ENCODE data around the gene LRP1B.
A peak's percentile ranks its signal among the peaks of the same experiment; 100 is the strongest.

Gene LRP1B

DNA sequence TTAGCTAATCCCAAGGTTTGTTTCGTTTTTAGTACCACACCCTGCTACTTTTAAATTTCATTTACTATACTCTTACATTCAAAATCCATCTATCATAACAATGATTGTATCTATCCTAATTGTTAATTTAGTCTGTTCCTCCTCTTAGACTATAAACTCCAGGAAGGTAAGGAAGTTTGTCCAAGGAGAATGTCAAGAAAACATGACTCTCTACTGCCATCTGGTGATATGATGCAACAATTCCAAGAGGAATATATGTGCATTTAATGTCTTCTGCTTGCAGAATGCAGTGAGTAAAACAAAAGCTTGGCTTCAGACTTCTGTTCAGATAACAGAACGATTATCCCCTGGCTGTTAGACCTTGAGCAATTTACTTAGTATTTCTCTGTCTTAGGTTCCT lies 1267.1 kb downstream of the LRP1B start:
- peak; percentile 15 for DNase-seq

DNA sequence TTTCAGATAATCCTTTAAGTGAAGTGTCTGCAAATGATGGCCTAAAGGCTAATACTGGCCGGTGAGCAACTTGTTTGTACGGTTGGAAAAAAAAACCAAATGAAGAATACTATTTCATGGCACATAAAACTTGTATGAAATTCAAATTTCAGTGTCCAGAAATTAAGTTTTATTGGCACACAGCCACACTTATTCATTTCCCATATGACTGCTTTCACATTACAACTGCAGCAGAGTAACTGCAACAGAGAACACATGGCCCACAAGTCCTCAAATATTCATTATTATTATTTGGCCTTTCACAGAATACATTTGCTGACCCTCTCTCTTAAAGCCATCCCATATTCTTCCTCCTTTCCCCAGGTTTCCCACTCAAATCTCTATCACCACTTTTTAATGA lies 1268.6 kb downstream of the LRP1B start:
- no peak for DNase-seq

DNA sequence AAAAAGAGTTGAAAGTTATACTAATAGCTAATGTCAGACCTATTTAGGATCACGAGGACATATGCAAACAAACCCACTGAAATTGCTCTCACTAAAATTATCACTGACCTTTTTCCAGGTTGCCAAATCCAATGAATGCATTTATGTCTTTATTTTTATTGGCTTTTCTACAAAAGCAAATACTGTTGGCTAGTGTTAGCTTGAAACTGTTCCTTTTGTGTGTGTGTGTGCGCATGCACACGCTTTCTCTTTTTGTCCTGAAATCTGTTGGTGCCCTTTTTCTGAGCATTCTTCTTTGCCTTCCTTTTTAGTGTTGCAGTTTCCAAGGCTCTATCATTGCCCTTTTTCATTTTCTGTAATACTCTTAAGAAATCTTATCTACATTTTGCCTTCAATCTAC lies 1269.2 kb downstream of the LRP1B start:
- no peak for DNase-seq

DNA sequence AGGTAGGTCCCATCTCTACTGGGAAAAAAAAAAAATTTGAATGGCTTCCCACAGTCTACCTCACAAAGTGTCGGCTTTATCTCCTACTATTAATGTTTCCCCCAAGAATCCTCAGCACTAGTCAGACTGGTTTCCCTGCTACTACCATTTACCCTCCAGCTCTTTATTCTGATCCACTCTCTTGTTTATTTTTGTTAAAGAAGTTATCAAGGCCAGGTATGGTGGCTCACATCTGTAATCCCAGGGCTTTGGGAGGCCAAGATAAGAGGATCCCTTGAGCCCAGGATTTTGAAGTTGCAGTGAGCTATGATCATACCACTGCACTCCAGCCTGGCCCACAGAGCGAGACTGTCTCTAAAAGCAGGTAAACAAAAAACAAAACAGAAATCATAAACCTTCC lies 1275.3 kb downstream of the LRP1B start:
- no peak for DNase-seq

DNA sequence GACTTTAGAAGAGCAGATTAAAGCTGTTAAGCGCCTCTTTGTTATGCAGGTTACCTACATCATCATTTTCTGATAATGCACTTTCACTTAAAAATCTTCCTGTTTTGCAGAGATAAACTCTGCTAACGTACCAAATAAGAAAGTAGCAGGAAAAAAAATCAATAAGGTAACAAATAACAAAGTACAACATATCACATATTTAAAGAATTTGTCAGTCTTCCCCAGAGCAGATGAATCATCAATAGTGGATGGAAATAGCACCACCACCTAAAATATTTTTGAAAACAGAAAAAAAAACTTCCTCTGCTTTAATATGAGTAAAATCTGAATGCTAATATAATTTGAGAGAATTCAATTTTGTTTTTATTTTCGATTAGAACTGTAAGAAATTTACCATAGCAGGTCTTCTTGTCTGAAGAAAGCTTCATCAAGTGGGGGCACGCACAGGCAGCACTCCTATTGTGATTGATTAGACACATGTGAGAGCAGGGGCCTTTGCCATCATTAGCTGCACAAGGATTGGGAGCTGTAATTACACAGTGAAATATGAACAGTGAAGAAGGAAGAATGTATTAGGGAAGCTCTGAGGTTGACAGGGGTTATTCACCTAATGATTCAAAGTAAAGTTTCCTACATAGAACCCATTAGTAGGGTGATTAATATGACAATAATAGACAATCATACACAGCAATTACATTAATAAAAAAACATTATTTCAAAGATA lies 1279.4 kb downstream of the LRP1B start:
- no peak for DNase-seq

GRCh38 chr2:140843186-140843585 lies 1287.6 kb downstream of the LRP1B start:
- no peak for DNase-seq

DNA sequence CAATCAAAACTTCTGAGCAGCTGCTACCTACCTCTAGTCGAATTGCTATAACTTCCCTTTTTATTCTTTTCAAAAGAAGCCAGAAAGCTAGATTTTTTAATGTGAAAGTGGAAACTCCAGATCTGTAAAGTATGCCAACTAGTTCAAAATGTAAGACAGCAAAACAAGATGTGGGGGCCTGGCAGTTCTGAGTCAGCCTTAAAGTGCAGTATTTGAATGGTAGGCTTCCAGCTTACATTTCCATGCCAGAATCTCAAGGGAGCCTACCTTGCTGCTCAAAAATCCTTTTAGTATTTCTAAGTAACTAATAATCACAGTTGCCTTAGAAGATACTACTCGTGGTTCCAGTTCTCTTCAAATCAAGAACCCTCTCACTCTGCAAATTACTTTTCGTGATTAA lies 1288.7 kb downstream of the LRP1B start:
- DNase-seq, result no peak

DNA sequence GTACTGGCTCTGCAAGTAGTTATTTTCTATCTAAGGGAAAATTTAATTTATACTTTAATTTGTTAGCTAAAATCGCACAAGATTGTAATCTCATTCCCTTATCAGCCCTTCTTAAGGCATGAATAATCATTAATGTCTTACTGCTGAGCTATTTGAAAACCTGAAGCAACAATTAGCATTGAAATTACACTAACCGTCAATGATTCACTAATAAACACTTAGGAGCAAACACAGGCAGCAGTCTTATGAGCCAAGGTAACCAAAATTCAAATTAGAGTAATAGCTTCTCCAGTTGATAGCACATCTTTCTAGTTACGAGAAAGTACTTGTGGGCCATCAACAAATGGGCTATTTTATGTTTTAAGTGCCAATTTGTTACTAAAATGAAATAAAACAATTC lies 1289.7 kb downstream of the LRP1B start:
- DNase-seq, result no peak

- no peak for DNase-seq
These were observed 1294.0 kb downstream of the LRP1B start for GRCh38 chr2:140836826-140837225.

DNA sequence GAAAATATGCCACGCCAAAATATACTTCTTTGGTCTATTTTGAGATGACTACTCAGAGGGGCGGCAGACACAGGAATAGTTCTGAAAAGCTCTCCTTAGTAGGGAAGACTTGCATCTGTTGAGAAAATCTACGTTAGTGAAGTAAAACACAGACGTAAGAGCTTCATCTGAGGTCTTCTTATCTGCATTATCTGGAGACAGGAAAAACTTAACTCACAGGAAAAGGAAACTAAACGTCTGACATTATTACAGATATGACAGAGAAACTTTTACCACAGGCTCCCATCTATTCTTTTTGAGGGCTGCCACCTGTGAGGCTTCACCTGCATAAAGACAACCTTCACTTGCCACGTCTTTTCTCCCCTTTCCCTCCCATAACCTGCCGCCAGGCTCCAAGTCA lies 1295.7 kb downstream of the LRP1B start:
- no peak for DNase-seq

DNA sequence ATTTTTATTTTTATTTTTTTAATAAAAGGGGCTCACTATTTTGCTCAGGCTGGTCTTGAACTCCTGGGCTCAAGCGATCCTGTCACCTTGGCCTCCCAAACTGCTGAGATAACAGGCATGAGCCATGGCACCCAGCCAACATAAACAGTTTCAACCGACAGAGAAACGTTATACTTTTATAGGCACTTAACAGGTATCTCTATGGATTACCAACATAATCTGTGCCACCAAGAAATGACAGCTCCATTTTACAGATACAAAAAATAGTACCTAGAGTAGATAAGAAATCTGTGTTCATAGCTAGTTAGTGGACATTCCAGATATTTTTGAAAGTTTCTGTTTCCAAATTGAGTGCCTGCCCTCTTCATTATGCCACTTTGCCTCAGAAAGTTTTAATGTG lies 1316.7 kb downstream of the LRP1B start:
- no peak for DNase-seq

DNA sequence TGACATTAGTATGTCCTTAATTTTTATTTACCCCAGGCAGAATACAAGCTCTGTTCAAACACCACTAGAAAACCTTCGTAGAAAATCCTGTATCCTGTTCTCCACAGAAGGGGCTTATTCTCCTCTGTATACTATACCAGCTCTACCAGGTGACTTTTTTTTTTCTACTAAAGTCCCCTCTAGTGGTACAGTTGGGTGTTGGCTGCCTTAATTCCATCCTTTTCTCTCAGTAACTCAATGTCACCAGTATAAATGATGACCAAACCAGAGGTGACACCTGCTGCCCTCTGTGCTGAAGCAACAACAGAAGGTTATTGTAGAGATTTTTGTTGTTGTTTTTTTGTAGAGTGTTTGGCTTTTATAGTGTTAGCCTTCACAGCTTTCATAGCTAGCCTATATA lies 1322.0 kb downstream of the LRP1B start:
- no peak for DNase-seq

DNA sequence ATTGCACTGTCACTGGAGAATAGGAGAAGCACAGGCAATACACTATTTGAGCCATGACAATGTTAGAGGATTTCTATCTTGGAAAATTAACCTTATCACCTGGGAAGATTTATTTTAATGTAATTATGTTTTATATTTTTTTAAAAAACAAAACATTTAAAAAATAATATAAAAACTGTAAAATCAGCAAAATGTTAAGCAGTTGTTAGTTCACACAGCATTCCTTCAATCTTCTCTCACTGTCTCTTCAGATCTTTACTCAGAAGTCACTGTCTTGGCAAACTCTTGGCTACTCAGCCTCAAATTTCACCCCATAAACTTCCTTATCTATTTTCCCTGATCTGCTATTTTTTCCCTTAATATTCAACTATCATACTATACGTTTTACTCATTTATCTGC lies 1322.6 kb downstream of the LRP1B start:
- no peak for DNase-seq

DNA sequence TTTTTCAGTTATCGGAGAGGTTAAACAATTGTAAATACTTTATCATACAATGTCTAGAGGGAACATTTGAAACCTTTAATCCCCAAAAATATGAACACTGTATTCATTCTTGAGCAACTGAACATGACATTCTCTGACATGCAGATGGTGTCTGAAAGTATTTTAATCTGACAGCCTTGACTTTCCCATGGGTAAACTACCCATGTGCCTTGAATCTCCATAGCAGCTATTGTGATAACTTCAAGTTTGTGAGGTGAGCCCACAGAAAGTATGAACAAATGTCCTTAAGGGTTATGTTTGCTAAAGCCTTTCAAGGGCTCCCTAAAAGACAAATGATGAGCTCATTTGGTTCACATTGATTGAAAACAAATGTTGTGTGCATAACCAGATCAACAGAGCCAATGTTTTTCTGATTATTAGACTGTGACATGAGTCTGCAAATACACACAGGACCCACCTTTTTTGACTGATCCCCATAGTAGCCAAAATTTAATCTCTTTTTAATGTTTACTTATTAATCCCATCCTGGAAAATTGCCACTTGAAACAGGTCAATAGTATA lies 1326.0 kb downstream of the LRP1B start:
- DNase-seq, result no peak

DNA sequence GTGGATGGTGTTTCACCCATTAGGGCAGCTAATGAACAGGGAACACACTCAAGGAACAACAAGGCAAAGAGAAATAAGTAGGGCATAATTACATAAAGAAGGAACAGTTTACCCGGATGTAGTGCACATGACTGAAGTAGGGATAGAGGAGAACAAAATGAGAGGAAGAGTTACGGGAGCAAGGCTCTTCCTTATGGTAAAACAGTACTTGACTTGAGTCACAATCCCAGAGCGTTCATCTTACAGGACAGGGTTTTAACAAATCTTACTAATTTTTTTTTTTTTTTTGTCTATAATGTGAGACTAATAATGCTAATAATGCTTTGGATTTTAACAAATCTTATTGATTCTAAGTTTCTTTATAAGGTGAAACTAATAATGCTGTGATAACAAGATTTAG lies 1329.5 kb downstream of the LRP1B start:
- DNase-seq, result no peak

DNA sequence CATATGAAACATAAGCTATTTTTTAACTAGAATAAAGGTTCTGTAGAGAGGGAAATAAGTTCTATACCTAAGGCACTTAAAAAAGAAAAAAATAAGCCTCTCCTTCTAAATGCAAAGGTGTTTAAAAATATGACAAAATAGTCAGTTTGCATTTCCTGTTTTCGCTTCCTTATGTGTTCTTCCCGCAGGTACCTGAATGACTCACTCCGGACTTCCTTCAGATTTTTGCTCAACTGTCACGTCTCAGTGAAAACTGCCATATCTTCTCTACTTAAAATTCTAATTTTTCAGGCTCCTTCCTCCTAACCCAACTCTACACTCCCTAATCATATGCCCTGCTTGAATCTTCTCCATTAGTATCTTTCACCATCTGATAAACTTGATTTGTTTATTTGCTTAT lies 1333.1 kb downstream of the LRP1B start:
- DNase-seq, result peak; percentile 3

- no peak for DNase-seq
These were observed 1339.0 kb downstream of the LRP1B start for GRCh38 chr2:140791802-140792201.

DNA sequence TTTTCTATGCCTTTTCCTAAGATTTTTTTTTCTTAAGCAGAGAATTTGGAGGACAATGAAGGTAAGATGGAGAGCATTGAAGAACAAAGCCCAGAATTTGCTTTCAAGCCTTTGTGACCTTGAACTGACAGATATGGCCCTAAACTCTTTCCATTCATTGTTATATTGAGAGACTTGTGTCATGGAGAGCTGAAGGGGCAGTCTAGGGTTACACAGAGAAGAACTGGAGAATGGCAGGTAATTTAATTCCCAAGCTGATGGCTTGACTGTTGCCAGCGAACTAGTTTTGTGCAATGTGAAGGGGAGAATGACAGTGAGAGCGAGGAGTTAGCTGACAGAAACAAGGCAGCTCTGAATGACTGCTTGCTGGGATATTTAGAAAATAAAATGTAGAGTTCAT lies 1344.2 kb downstream of the LRP1B start:
- DNase-seq, result no peak

- DNase-seq, result no peak
These were observed 1355.4 kb downstream of the LRP1B start for GRCh38 chr2:140775411-140775810.

GRCh38 chr2:140770645-140771044 lies 1360.2 kb downstream of the LRP1B start:
- DNase-seq, result no peak

DNA sequence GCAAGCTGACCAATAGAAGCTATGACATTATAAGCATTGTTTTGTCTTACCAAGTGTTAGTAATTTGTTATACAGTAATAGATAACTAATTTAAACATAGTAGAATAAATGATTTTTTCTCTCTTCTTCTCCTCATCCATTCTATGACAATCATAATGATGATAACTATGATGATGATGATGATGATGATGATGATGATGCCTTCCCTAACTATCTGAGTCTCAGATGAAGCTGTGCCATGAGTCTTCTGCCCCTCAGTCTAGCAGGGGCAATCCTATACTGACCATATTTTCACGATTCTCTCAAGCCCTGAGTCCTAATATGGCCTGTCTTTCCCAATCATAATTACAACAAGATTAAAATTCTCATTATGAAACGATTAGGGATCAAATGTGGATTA lies 1369.0 kb downstream of the LRP1B start:
- DNase-seq, result no peak

GRCh38 chr2:140759426-140760156 lies 1371.2 kb downstream of the LRP1B start:
- no peak for DNase-seq

- peak; percentile 0 for DNase-seq
These were observed 1383.2 kb downstream of the LRP1B start for GRCh38 chr2:140747665-140748064.

GRCh38 chr2:140747090-140747489 lies 1383.7 kb downstream of the LRP1B start:
- no peak for DNase-seq
